Endothelial cell of umbilical vein (primary cell): Measurements from ENCODE around the gene GSG1L. TPM values are rescaled to one million over a fixed set of nuclear protein-coding genes. Genes with fewer than 3 reads are reported as not detected.

Source experiments
- BruUV-seq: library from RNA; stranded (reverse); fragments of 400-500 nt; replicated peaks from 2 replicates; lab custom pipeline; 2021; lab: Mats Ljungman, UMichigan
- CTCF ChIA-PET: fragments of 300-600, 350-600 bp; sonication (Branson Sonifier 250); formaldehyde crosslinking; loops from one replicate; lab custom pipeline; 2021; ENCODE audit warnings: antibody characterized with exemption, inconsistent platforms; lab: Charles Lee
- POLR2A ChIA-PET: fragments of 300-600, 350-600 bp; sonication (Branson Sonifier 250); formaldehyde crosslinking; loops from one replicate; lab custom pipeline; 2021; ENCODE audit warnings: antibody characterized with exemption, inconsistent platforms; lab: Charles Lee
- DNase-seq: peaks from one replicate; pipeline ENCODE4 v3.0.0-alpha.2; 2011; ENCODE audit warnings: low read depth, low spot score
- FAIRE-seq: peaks from 2 replicates; lab custom pipeline; 2011; peaks lifted over from hg19 to GRCh38; lab: Jason Lieb, UNC
- H2AFZ ChIP-seq: 2 replicates; pipeline ENCODE4 v1.6.0; 2012; ENCODE audit warnings: low read depth, low read length, control low read depth, inconsistent platforms
- H3K27ac ChIP-seq: 2 replicates; pipeline ENCODE4 v1.5.1; 2011; ENCODE audit warnings: low read depth, mild to moderate bottlenecking, control low read depth, low read length, moderate library complexity; ENCODE audit not compliant: insufficient read depth
- H3K27me3 ChIP-seq, 2 experiments: 2 replicates each; pipeline versions ENCODE4 v1.6.0 to v1.6.1; 2011; ENCODE audit warnings: low read length in 2 of 2, mixed read lengths in 1 of 2; ENCODE audit not compliant: control insufficient read depth in 2 of 2, insufficient read depth in 2 of 2
- H3K36me3 ChIP-seq, 2 experiments: 2 replicates in 1 of 2; 3 replicates in 1 of 2; pipeline ENCODE4 v1.5.1; 2011; ENCODE audit warnings: low read length in 2 of 2, mild to moderate bottlenecking in 1 of 2, moderate library complexity in 1 of 2; ENCODE audit not compliant: control insufficient read depth in 2 of 2, insufficient read depth in 2 of 2; ENCODE audit errors: extremely low read depth in 1 of 2
- H3K4me1 ChIP-seq: 3 replicates; pipeline ENCODE4 v1.5.1; 2011; ENCODE audit warnings: mild to moderate bottlenecking, low read length; ENCODE audit not compliant: control insufficient read depth, insufficient read depth; ENCODE audit errors: extremely low read depth
- H3K4me2 ChIP-seq: 2 replicates; pipeline ENCODE4 v1.6.1; 2011; ENCODE audit warnings: low read length, control low read depth, mixed read lengths; ENCODE audit not compliant: insufficient read depth
- H3K4me3 ChIP-seq, 3 experiments: fragments of 200-600 bp in 1 of 3; sonication (generic), shearing (Covaris generic) in 1 of 3; replicated peaks in 1 of 3; 2 replicates each; pipeline ENCODE4 v1.5.1; 2011 to 2016; ENCODE audit warnings: control low read depth in 3 of 3, low read length in 3 of 3, mild to moderate bottlenecking in 2 of 3, inconsistent platforms in 1 of 3, low read depth in 1 of 3, moderate library complexity in 1 of 3; ENCODE audit not compliant: insufficient read depth in 1 of 3
- H3K79me2 ChIP-seq: 2 replicates; pipeline ENCODE4 v1.6.0; 2012; ENCODE audit warnings: low read length, inconsistent platforms; ENCODE audit not compliant: control insufficient read depth, insufficient read depth
- H3K9ac ChIP-seq: replicated peaks from 2 replicates; pipeline ENCODE3; 2011; ENCODE audit warnings: low read length, control low read depth; ENCODE audit not compliant: insufficient read depth; ENCODE audit errors: extremely low read depth
- H3K9me1 ChIP-seq: replicated peaks from 3 replicates; pipeline ENCODE4 v1.6.0; 2011; ENCODE audit warnings: mild to moderate bottlenecking, low read length; ENCODE audit not compliant: control insufficient read depth, insufficient read depth; ENCODE audit errors: extremely low read depth
- H3K9me3 ChIP-seq: replicated peaks from 2 replicates; pipeline ENCODE4 v1.5.1; 2012; ENCODE audit warnings: low read length, inconsistent platforms; ENCODE audit not compliant: control insufficient read depth, insufficient read depth
- H4K20me1 ChIP-seq: replicated peaks from 2 replicates; pipeline ENCODE3; 2011; ENCODE audit warnings: mild to moderate bottlenecking, low read length; ENCODE audit not compliant: control insufficient read depth, insufficient read depth; ENCODE audit errors: extremely low read depth
- EZH2 ChIP-seq: IDR thresholded peaks from 2 replicates; pipeline ENCODE4 v1.6.1; 2012; ENCODE audit warnings: borderline replicate concordance, low read depth, mild to moderate bottlenecking, moderate library complexity, low read length, inconsistent platforms; ENCODE audit not compliant: severe bottlenecking
- FOS ChIP-seq: IDR thresholded peaks from 2 replicates; pipeline ENCODE4 v1.6.1; 2011; ENCODE audit warnings: mild to moderate bottlenecking, low read length, moderate library complexity, borderline replicate concordance; ENCODE audit not compliant: insufficient read depth
- GATA2 ChIP-seq: IDR thresholded peaks from 2 replicates; pipeline ENCODE4 v1.7.0; 2011; ENCODE audit warnings: low read depth, mild to moderate bottlenecking, moderate library complexity, mixed read lengths, low read length; ENCODE audit not compliant: insufficient read length, insufficient read depth
- JUN ChIP-seq: IDR thresholded peaks from 2 replicates; pipeline ENCODE4 v1.6.1; 2011; ENCODE audit warnings: borderline replicate concordance, low read depth; ENCODE audit not compliant: insufficient read length, insufficient read depth
- MYC ChIP-seq: IDR thresholded peaks from one replicate; pipeline ENCODE4 v1.6.1; 2011; ENCODE audit warnings: mild to moderate bottlenecking, low read depth, low read length
- POLR2A ChIP-seq: IDR thresholded peaks from 2 replicates; pipeline ENCODE4 v1.6.1; 2012; ENCODE audit warnings: low read depth, mild to moderate bottlenecking, control low read depth, low read length
- POLR2AphosphoS5 ChIP-seq: IDR thresholded peaks from 2 replicates; pipeline ENCODE4 v1.6.1; 2012; ENCODE audit warnings: low read depth, mild to moderate bottlenecking, control low read depth, low read length, moderate library complexity; ENCODE audit not compliant: insufficient read depth
- dilution Hi-C: fragments of 300-500 bp; cut with MboI; formaldehyde crosslinking; loops from one replicate; pipeline ENCODE4 v1.15.0; 2019; ENCODE audit warnings: low sequenced_read_pairs; ENCODE audit not compliant: extremely low pct_ligation_motif_present
- intact Hi-C: fragments of 100-400 bp; cut with micrococcal nuclease; formaldehyde crosslinking; loops from one replicate; pipeline ENCODE4 v1.10.0; 2022
- polyA plus RNA-seq, 4 experiments: library from polyadenylated mRNA; depleted of rRNA in 3 of 4; stranded (reverse) in 3 of 4; unstranded in 1 of 4; fragments of >200 nt; gene quantifications; 2 replicates each; pipeline versions ENCODE4 v1.2.1 to v1.2.3, GENCODE V29; 2011 to 2012; ENCODE audit warnings: missing spikeins in 1 of 4
- total RNA-seq: library from RNA; stranded (reverse); gene quantifications from 2 replicates; pipeline ENCODE4 v1.2.3, GENCODE V29; 2021
- TF ChIP-seq, protein P1 (sequence below), 2 donors: IDR thresholded peaks; 1 replicate in 1 of 2; 2 replicates in 1 of 2; pipeline ENCODE4 v1.5.1; 2011; ENCODE audit warnings: low read length in 2 of 2, mild to moderate bottlenecking in 2 of 2, moderate library complexity in 2 of 2, control low read depth in 1 of 2, inconsistent platforms in 1 of 2, low read depth in 1 of 2; ENCODE audit not compliant: insufficient read depth in 1 of 2; ENCODE audit errors: extremely low read depth in 1 of 2
- TF ChIP-seq, protein P2 (sequence below): IDR thresholded peaks from 2 replicates; pipeline ENCODE4 v1.6.1; 2011; ENCODE audit not compliant: insufficient read depth, insufficient read length

GSG1L gene
- total and polyA plus RNA-seq, 2 donors (not counting 3 experiments of a cell fraction or from before 2014, with no cell fraction given) = 0.06 TPM; not detected in 1

DNA sequence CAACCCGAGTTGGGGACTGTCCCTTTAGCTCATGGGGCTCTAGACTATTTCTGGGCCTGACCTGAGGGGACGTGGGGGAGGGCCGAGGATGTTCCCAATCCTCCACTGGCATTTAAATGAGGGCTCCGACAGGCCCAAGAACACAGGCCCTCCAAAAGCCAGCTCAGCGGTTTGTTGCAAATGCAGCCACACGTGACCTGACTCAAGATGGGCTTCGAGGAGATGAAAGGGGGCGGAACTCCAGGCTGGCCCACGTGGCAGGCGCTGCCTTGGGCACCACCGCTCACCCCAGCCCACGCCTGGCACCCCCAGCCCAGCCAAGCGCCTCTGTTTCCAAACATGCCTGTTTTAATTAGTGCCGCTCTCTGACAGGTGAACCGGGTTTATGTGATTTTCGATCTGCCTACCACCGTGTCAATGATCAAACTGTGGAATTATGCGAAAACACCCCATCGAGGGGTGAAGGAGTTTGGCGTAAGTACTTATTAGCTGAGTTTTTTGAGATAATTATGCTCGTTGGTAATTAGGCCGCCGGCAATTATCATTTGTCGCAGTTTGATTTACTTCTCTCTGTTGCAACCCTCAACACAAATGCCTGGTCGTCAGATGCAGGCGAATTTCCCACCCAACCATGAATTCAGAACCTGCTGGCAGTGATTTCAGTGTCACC is 286.8 kb downstream of the GSG1L start:
- no peak overlapping the region for H3K4me3 ChIP-seq

More for the DNA sequence above, 286.8 kb downstream of the GSG1L start:
- Histone ChIP-seq H3K36me3 (peaks cover 0 to 3% of the 10 kb centered on the region in 2 experiments), H3K27me3 (no peaks in the 10 kb centered on the region), H3K27ac (no peak overlapping the region), H2AFZ (no peak overlapping the region), H3K9me1 (no peaks in the 10 kb centered on the region), H3K79me2 (no peaks in the 10 kb centered on the region), H3K9ac (no peak overlapping the region), H3K9me3 (no peaks in the 10 kb centered on the region), H3K4me2 (no peak overlapping the region), H3K4me1 (no peaks in the 10 kb centered on the region), H4K20me1 (no peaks in the 10 kb centered on the region)
- DNase-seq = no peak
- ChIA-PET POLR2A (no interaction called here), CTCF (interaction anchor here (3.2 kb wide), 1 partner anchor 137 kb away, joined by 9 read pairs; no protein-coding TSS in a partner anchor)
- TF ChIP-seq JUN = no peak
- TF ChIP-seq, protein P1, sequence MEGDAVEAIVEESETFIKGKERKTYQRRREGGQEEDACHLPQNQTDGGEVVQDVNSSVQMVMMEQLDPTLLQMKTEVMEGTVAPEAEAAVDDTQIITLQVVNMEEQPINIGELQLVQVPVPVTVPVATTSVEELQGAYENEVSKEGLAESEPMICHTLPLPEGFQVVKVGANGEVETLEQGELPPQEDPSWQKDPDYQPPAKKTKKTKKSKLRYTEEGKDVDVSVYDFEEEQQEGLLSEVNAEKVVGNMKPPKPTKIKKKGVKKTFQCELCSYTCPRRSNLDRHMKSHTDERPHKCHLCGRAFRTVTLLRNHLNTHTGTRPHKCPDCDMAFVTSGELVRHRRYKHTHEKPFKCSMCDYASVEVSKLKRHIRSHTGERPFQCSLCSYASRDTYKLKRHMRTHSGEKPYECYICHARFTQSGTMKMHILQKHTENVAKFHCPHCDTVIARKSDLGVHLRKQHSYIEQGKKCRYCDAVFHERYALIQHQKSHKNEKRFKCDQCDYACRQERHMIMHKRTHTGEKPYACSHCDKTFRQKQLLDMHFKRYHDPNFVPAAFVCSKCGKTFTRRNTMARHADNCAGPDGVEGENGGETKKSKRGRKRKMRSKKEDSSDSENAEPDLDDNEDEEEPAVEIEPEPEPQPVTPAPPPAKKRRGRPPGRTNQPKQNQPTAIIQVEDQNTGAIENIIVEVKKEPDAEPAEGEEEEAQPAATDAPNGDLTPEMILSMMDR (IDR thresholded peaks at IDR 0.05; ENCODE audit: extremely low read depth in 1 of 2, insufficient read depth in 1 of 2, low read depth in 1 of 2, low read length in 2 of 2) = no peak
- no peak for TF ChIP-seq EZH2
- TF ChIP-seq POLR2AphosphoS5 = no peak
- TF ChIP-seq MYC = no peak
- TF ChIP-seq POLR2A = no peak
- TF ChIP-seq, protein P2, sequence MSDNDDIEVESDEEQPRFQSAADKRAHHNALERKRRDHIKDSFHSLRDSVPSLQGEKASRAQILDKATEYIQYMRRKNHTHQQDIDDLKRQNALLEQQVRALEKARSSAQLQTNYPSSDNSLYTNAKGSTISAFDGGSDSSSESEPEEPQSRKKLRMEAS = no peak
- TF ChIP-seq GATA2 = no peak
- TF ChIP-seq FOS = no peak
- no TSS peak for BruUV-seq
- intact Hi-C loops = no loop called here
- dilution Hi-C loops = no loop called here
- no peak for FAIRE-seq
